GM12874 (cell line): Measurements from ENCODE around the gene LYPD1.

Source experiments
- CTCF ChIP-seq: IDR thresholded peaks from 2 replicates; pipeline ENCODE4 v1.5.1; 2011; ENCODE audit warnings: low read depth, mild to moderate bottlenecking, control low read depth, low read length, moderate library complexity; ENCODE audit not compliant: insufficient read depth

LYPD1 gene

GRCh38 chr2:132607426-132608090 lies 62.4 kb downstream of the LYPD1 start:
- no peak for TF ChIP-seq CTCF

- no peak for TF ChIP-seq CTCF
These were observed 63.4 kb downstream of the LYPD1 start for GRCh38 chr2:132606649-132607048.

GRCh38 chr2:132605236-132606180 lies 64.5 kb downstream of the LYPD1 start:
- TF ChIP-seq CTCF: no peak

- TF ChIP-seq CTCF: no peak
These were observed 65.4 kb downstream of the LYPD1 start for GRCh38 chr2:132604561-132604960.

GRCh38 chr2:132599556-132599955 lies 70.4 kb downstream of the LYPD1 start:
- no peak for TF ChIP-seq CTCF

- no peak for TF ChIP-seq CTCF
These were observed 71.5 kb downstream of the LYPD1 start for GRCh38 chr2:132598536-132598935.

- TF ChIP-seq CTCF: no peak
These were observed 72.2 kb downstream of the LYPD1 start for GRCh38 chr2:132597831-132598230.
